Esophagus muscularis mucosa (tissue), 4 donors: Measurements from ENCODE around the gene KCNH1. TPM values are rescaled to one million over a fixed set of nuclear protein-coding genes. Genes with fewer than 3 reads are reported as not detected.

Experiments used
- DNase-seq: peaks from one replicate; pipeline ENCODE4 v3.0.0-alpha.2; 2017; ENCODE audit errors: extremely low spot score
- H3K27ac ChIP-seq, 4 donors: fragments of 200-600 bp; sonication (generic); replicated peaks in 1 of 4; 1 replicate in 3 of 4; 2 replicates in 1 of 4; pipeline ENCODE4 v1.5.1; 2016 to 2019; ENCODE audit warnings: mild to moderate bottlenecking in 1 of 4
- H3K27me3 ChIP-seq, 4 donors: fragments of 200-600 bp; sonication (generic); one replicate each; pipeline versions ENCODE4 v1.5.1 to v1.6.0; 2016 to 2019
- H3K36me3 ChIP-seq, 4 donors: fragments of 200-600 bp; sonication (generic); one replicate each; pipeline ENCODE4 v1.5.1; 2016 to 2019
- H3K4me1 ChIP-seq, 4 donors: fragments of 200-600 bp; sonication (generic); one replicate each; pipeline ENCODE4 v1.5.1; 2016 to 2019
- H3K4me3 ChIP-seq, 4 donors: fragments of 200-600 bp; sonication (generic); 1 replicate in 2 of 4; 2 replicates in 2 of 4; pipeline ENCODE4 v1.5.1; 2016 to 2019; ENCODE audit warnings: mild to moderate bottlenecking in 4 of 4, moderate library complexity in 1 of 4
- H3K9me3 ChIP-seq, 4 donors: fragments of 200-600 bp; sonication (generic); 1 replicate in 3 of 4; 2 replicates in 1 of 4; pipeline ENCODE4 v1.5.1; 2016 to 2019
- EP300 ChIP-seq: sonication (generic); formaldehyde crosslinking; IDR thresholded peaks from one replicate; pipeline ENCODE4 v1.6.1; 2017; ENCODE audit warnings: antibody characterized with exemption
- POLR2A ChIP-seq: fragments of 450-650 bp; IDR thresholded peaks from one replicate; pipeline ENCODE4 v1.6.1; 2017; ENCODE audit warnings: antibody characterized with exemption, moderate library complexity, mild to moderate bottlenecking, low read depth
- POLR2AphosphoS5 ChIP-seq, 2 donors: sonication (generic); formaldehyde crosslinking; IDR thresholded peaks; one replicate each; pipeline ENCODE4 v1.6.1; 2017; ENCODE audit warnings: antibody characterized with exemption in 2 of 2
- WGBS: methylation state at CpG from one replicate; pipeline ENCODE4 v1.1.5; 2018; 5-methylcytosine and 5-hydroxymethylcytosine counted together
- intact Hi-C: fragments of 100-400 bp; cut with DNase I; formaldehyde crosslinking; loops from one replicate; pipeline ENCODE4 v1.15.1; 2023
- total RNA-seq, 4 donors: library from RNA; depleted of rRNA; stranded (reverse); fragments of >200 nt; gene quantifications; one replicate each; pipeline versions ENCODE4 v1.1.0 to v1.2.1, GENCODE V29; 2016
- TF ChIP-seq, protein P1 (sequence below), 3 experiments: fragments of 200-600 bp in 2 of 3; fragments of 450-650 bp in 1 of 3; sonication (generic) in 2 of 3; IDR thresholded peaks; one replicate each; pipeline ENCODE4 v1.5.1; 2017 to 2019; ENCODE audit warnings: antibody characterized with exemption in 3 of 3, mild to moderate bottlenecking in 2 of 3, moderate library complexity in 1 of 3

Gene KCNH1
- total RNA-seq, 4 donors from 2014 or later: 0.11 to 0.78 (median 0.46) TPM

DNA sequence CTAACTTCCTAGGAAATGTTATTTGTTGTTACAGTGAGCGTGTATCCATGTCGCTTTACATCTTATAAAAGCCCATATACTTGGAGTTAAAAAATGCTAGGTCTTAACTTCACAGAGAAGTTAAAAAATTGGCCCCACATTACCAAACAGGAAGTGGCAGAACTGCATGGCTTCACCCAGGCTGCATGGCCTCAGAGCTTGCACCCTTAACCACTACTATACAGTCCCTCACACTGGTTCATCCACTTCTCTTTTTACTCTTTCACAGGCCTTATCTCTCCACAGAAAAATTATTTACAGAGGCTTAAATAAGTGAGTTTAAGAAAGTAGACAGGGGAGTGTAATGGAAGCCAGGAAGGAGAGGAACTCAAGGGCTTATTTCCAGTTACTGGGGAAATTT, 402.8 kb downstream of the KCNH1 start:
- 92% methylated on average over 2 of the region's 2 CpGs for WGBS
- H3K27me3 ChIP-seq: peaks cover 0 to 4% (median 0%) of the 10 kb centered on the region in 4 donors
- no peaks in the 10 kb centered on the region for H3K36me3 ChIP-seq
- TF ChIP-seq, protein P1, sequence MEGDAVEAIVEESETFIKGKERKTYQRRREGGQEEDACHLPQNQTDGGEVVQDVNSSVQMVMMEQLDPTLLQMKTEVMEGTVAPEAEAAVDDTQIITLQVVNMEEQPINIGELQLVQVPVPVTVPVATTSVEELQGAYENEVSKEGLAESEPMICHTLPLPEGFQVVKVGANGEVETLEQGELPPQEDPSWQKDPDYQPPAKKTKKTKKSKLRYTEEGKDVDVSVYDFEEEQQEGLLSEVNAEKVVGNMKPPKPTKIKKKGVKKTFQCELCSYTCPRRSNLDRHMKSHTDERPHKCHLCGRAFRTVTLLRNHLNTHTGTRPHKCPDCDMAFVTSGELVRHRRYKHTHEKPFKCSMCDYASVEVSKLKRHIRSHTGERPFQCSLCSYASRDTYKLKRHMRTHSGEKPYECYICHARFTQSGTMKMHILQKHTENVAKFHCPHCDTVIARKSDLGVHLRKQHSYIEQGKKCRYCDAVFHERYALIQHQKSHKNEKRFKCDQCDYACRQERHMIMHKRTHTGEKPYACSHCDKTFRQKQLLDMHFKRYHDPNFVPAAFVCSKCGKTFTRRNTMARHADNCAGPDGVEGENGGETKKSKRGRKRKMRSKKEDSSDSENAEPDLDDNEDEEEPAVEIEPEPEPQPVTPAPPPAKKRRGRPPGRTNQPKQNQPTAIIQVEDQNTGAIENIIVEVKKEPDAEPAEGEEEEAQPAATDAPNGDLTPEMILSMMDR (IDR thresholded peaks at IDR 0.05): no peak
- no peak for TF ChIP-seq POLR2AphosphoS5 (IDR thresholded peaks at IDR 0.05)
- H3K9me3 ChIP-seq: no peaks in the 10 kb centered on the region
- DNase-seq: no peak
- H3K4me3 ChIP-seq: no peak overlapping the region
- no peaks in the 10 kb centered on the region for H3K4me1 ChIP-seq
- intact Hi-C loops: no loop called here
- no peak overlapping the region for H3K27ac ChIP-seq

DNA sequence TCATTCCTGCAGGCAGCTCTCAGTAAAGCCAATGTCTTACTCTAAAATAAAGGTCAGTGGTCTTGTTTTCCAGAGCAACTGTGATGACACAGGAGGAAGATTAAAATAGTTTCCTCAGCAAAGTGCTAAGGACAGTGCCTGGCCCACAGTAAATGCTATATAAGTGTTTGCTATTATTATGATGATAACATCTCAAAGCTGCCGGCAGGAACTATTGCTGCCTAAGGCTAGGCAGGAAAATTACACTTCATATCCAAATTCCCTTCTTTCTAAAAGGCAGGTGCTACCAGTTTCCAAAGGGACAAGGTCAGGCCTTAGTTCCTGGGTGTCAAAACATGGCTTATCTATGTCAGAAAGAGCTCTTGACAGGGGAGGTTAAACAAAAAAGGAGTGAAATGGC, 403.9 kb downstream of the KCNH1 start:
- Histone ChIP-seq H3K4me1 (no peaks in the 10 kb centered on the region), H3K27ac (no peak overlapping the region), H3K4me3 (no peak overlapping the region), H3K36me3 (no peaks in the 10 kb centered on the region), H3K27me3 (peaks cover 0 to 9% (median 0%) of the 10 kb centered on the region in 4 donors), H3K9me3 (no peaks in the 10 kb centered on the region)
- WGBS: 38% methylated on average over 1 of the region's 1 CpG
- intact Hi-C loops: no loop called here
- TF ChIP-seq, protein P1 (IDR thresholded peaks at IDR 0.05): no peak
- no peak for TF ChIP-seq POLR2AphosphoS5 (IDR thresholded peaks at IDR 0.05)
- no peak for TF ChIP-seq POLR2A
- TF ChIP-seq EP300: no peak
- no peak for DNase-seq

DNA sequence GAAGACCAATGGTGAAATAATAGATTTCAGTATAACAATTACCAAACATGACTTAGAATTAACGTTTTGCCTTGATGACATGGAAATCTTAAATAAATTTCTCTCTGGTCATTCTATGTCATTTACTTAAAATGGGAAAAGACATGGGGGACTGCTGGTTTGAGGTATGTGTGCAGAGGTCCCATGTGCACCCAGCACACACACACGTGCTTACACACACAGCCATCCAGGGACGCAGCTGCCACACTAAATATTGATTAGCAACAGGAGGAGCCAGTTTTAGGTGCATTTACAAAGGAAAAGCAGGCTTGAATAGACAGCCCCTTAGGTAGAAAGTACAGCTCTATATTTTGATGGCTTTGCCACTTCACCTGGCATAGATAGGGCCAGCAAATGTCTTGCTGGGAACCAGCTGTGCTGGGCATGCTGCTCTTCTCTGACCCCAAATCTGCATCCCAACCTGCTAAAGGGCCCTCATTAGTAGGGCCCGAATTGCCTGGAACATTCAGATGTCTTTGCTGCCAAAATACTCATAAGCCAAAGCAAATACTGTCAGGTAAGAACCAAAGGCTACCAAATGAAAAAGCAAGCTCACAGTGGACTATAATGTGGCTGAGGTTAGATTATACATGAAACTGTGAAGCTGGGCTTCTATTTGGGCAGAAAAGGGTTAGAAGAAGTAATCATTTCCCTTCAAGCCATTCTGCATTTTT, 405.4 kb downstream of the KCNH1 start:
- no peak overlapping the region for H3K4me3 ChIP-seq
- no peak overlapping the region for H3K27ac ChIP-seq
- H3K9me3 ChIP-seq: no peaks in the 10 kb centered on the region
- no peaks in the 10 kb centered on the region for H3K4me1 ChIP-seq
- no peak for TF ChIP-seq EP300
- TF ChIP-seq, protein P1 (IDR thresholded peaks at IDR 0.05): no peak
- TF ChIP-seq POLR2AphosphoS5 (IDR thresholded peaks at IDR 0.05): no peak
- TF ChIP-seq POLR2A: no peak
- 74% methylated on average over 4 of the region's 4 CpGs for WGBS
- peaks cover 0 to 9% (median 0%) of the 10 kb centered on the region in 4 donors for H3K27me3 ChIP-seq
- DNase-seq: no peak
- no peaks in the 10 kb centered on the region for H3K36me3 ChIP-seq
- intact Hi-C loops: no loop called here

DNA sequence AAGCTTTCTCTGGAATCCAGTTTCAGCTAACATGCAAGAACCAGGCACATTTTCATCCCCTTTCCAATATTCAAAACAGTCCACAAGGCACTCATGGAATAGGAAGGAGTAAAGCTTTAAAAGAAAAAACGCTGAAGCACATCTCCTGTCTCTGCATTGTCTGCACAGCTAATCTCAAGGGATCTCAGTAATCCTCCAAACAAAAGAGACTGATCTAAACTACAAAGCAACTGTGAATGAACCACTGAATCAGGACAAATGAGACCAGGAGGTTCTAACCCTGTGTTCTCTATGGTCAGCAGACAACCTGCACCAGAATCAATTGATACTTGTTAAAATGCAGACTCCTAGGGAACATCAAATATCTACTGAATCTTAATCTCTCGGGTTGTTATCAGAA, 406.2 kb downstream of the KCNH1 start:
- intact Hi-C loops: no loop called here
- H3K36me3 ChIP-seq: no peaks in the 10 kb centered on the region
- H3K4me1 ChIP-seq: no peaks in the 10 kb centered on the region
- H3K27ac ChIP-seq: no peak overlapping the region
- peaks cover 0 to 9% (median 0%) of the 10 kb centered on the region in 4 donors for H3K27me3 ChIP-seq
- no peak overlapping the region for H3K4me3 ChIP-seq
- H3K9me3 ChIP-seq: no peaks in the 10 kb centered on the region
- DNase-seq: no peak
- 58% methylated on average over 2 of the region's 2 CpGs for WGBS
- no peak for TF ChIP-seq POLR2A
- no peak for TF ChIP-seq EP300
- TF ChIP-seq POLR2AphosphoS5 (IDR thresholded peaks at IDR 0.05): no peak
- TF ChIP-seq, protein P1 (IDR thresholded peaks at IDR 0.05): no peak

DNA sequence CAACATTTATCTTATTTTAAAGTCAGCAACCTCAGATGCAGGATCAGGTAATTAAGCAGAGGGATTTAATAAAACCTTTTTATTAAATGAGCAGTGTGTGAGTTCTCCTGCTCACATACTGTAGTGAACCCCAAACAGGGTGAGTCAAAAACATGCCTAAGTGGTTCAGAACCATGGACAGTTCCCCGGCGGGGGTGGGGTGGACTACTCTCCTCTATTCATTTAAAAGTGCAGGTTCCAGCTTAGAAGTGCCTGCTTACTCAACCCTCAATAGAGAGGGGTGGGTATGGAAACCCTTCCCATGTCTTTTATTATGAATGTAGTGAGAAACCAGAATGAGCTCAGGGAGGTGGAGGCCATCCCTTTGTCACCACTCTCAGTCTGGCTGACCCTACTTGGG, 407.3 kb downstream of the KCNH1 start:
- Histone ChIP-seq H3K36me3 (no peaks in the 10 kb centered on the region), H3K9me3 (no peaks in the 10 kb centered on the region), H3K27ac (no peak overlapping the region), H3K27me3 (peaks cover 0 to 9% (median 0%) of the 10 kb centered on the region in 4 donors), H3K4me3 (no peak overlapping the region), H3K4me1 (no peaks in the 10 kb centered on the region)
- 0% methylated on average over 2 of the region's 2 CpGs for WGBS
- TF ChIP-seq POLR2A (no peak), EP300 (no peak), POLR2AphosphoS5 (IDR thresholded peaks at IDR 0.05) (no peak)
- TF ChIP-seq, protein P1 (IDR thresholded peaks at IDR 0.05): no peak
- no peak for DNase-seq
- intact Hi-C loops: no loop called here
